A673 (cell line): ENCODE data around the gene BMPR1A.

Experiments used
- EZH2 ChIP-seq: fragments of 200-600 bp; sonication (generic); IDR thresholded peaks from 2 replicates; pipeline ENCODE4 v1.6.1; 2017; ENCODE audit warnings: borderline replicate concordance, low read depth, mild to moderate bottlenecking, mixed read lengths, antibody characterized with exemption, low read length; ENCODE audit not compliant: poor library complexity, severe bottlenecking
- TF ChIP-seq, protein P1 (sequence below): fragments of 300-800, 200-600 bp; sonication (generic); conservative IDR thresholded peaks from 2 replicates; pipeline ENCODE4 v1.5.1; 2017; ENCODE audit warnings: low read depth, mild to moderate bottlenecking, antibody characterized with exemption, low read length, moderate library complexity, mixed read lengths

- TF ChIP-seq, protein P1, sequence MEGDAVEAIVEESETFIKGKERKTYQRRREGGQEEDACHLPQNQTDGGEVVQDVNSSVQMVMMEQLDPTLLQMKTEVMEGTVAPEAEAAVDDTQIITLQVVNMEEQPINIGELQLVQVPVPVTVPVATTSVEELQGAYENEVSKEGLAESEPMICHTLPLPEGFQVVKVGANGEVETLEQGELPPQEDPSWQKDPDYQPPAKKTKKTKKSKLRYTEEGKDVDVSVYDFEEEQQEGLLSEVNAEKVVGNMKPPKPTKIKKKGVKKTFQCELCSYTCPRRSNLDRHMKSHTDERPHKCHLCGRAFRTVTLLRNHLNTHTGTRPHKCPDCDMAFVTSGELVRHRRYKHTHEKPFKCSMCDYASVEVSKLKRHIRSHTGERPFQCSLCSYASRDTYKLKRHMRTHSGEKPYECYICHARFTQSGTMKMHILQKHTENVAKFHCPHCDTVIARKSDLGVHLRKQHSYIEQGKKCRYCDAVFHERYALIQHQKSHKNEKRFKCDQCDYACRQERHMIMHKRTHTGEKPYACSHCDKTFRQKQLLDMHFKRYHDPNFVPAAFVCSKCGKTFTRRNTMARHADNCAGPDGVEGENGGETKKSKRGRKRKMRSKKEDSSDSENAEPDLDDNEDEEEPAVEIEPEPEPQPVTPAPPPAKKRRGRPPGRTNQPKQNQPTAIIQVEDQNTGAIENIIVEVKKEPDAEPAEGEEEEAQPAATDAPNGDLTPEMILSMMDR, result no peak
- TF ChIP-seq EZH2, result no peak
These were observed 6.6 kb upstream of the BMPR1A start for GRCh38 chr10:86749854-86750253.
